Adrenal gland (tissue), 19 donors: Measurements from ENCODE around the gene ZNF470. TPM values are rescaled to one million over a fixed set of nuclear protein-coding genes. Genes with fewer than 3 reads are reported as not detected.

ENCODE experiments used
- DNase-seq, 7 donors: peaks; one replicate each; pipeline ENCODE4 v3.0.0-alpha.2; 2019 to 2020
- H3K27ac ChIP-seq, 5 donors: fragments of 200-600 bp; sonication (generic) in 4 of 5; 1 replicate in 3 of 5; 2 replicates in 2 of 5; pipeline versions ENCODE4 v1.5.1 to v1.8.0; 2016 to 2020; ENCODE audit warnings: mild to moderate bottlenecking in 1 of 5
- H3K27me3 ChIP-seq: fragments of 200-600 bp; 2 replicates; pipeline ENCODE4 v1.8.0; 2021
- H3K36me3 ChIP-seq, 2 donors: fragments of 200-600 bp; replicated peaks in 1 of 2; 1 replicate in 1 of 2; 2 replicates in 1 of 2; pipeline versions ENCODE4 v1.5.1 to v1.8.0; 2018 to 2022
- H3K4me1 ChIP-seq, 2 donors: fragments of 200-600 bp; replicated peaks in 1 of 2; 1 replicate in 1 of 2; 2 replicates in 1 of 2; pipeline versions ENCODE4 v1.5.1 to v1.8.0; 2018 to 2021
- H3K4me3 ChIP-seq, 4 donors: fragments of 200-600 bp; sonication (generic) in 3 of 4; one replicate each; pipeline ENCODE4 v1.5.1; 2016 to 2018
- H3K9me3 ChIP-seq, 3 donors: fragments of 200-600 bp; sonication (generic) in 1 of 3; replicated peaks in 1 of 3; 1 replicate in 2 of 3; 2 replicates in 1 of 3; pipeline versions ENCODE4 v1.5.1 to v1.8.0; 2016 to 2021
- POLR2A ChIP-seq, 2 donors: fragments of 450-650 bp; IDR thresholded peaks; one replicate each; pipeline ENCODE4 v1.6.1; 2017; ENCODE audit warnings: antibody characterized with exemption in 2 of 2, mild to moderate bottlenecking in 2 of 2, moderate library complexity in 1 of 2
- WGBS, 4 donors: extraction: QIAGEN DNeasy Blood & Tissue Kit in 2 of 4; methylation state at CpG; one replicate each; pipeline versions ENCODE4 v1.1.5 to v1.1.7; 2013 to 2017; 5-methylcytosine and 5-hydroxymethylcytosine counted together
- intact Hi-C, 2 donors: fragments of 100-400 bp; cut with DNase I; formaldehyde crosslinking; loops; one replicate each; pipeline versions ENCODE4 v1.14.1 to v1.15.0; 2022 to 2023
- long read RNA-seq, 10 donors: library from polyadenylated mRNA in 3 of 10; unstranded in 2 of 10; stranded (forward) in 1 of 10; transcript quantifications; one replicate each; pipeline ENCODE4 v2.0.0 and lab custom pipeline, GENCODE V29; 2021 to 2026
- polyA plus RNA-seq, 3 donors: library from polyadenylated mRNA; stranded (reverse); fragments of 200-250 nt in 2 of 3; fragments of 350-450 nt in 1 of 3; fragmentation: Illumina TruSeq in 1 of 3; extraction: RNeasy Lipid Tissue Mini Kit (QIAGEN cat#74804) in 1 of 3; gene quantifications; one replicate each; pipeline ENCODE4 v1.2.3, GENCODE V29; 2013 to 2014
- total RNA-seq, 9 donors: library from RNA; depleted of rRNA in 4 of 9; stranded (reverse); fragments of >200 nt in 4 of 9; fragments of 120-200 nt in 1 of 9; fragmentation: NEBNext Ultra II Directional in 1 of 9; extraction: Animal tissue kit (Norgen Biotek cat#: 25700) in 1 of 9; gene quantifications; one replicate each; pipeline versions ENCODE4 v1.1.0 to v1.2.4, GENCODE V29; 2013 to 2023
- TF ChIP-seq, protein P1 (sequence below), 6 experiments: fragments of 450-650 bp in 4 of 6; fragments of 200-600 bp in 2 of 6; sonication (generic) in 1 of 6; IDR thresholded peaks; 1 replicate in 5 of 6; 2 replicates in 1 of 6; pipeline versions ENCODE4 v1.5.1 to v1.8.0; 2016 to 2021; ENCODE audit warnings: antibody characterized with exemption in 6 of 6, mild to moderate bottlenecking in 2 of 6, moderate library complexity in 1 of 6
- donor health status: healthy with polysubstance abuse.
- donor health status: Bipolar disorder and iron deficiency.
- donor health status: DM: yes; HTN: yes; CAD: no.
- donor health status: DM: no; HTN: no; CAD: no.
- donor health status: DM: no; HTN: no; CAD: no.
- donor health status: DM: yes; HTN: yes; CAD: no.

The ZNF470 gene
- total RNA-seq (1 to 10 TPM; 1.4 to 7.5 (median 5.6) TPM), polyA plus RNA-seq (10 to 100 TPM in 1 of 3 donors, 1 to 10 TPM in 2; 5.5 to 16.2 (median 7.4) TPM)
- long read RNA-seq, donor 1, full-length matches to known transcripts: 2 of 2 reads
- long read RNA-seq, donor 1, partial matches to known transcripts: 0 of 2 reads
- long read RNA-seq, donor 1, other reads (novel, unspliced or antisense): 0 of 2 reads
- long read RNA-seq, donor 2, full-length matches to known transcripts: 3 of 3 reads
- long read RNA-seq, donor 2, partial matches to known transcripts: 0 of 3 reads
- long read RNA-seq, donor 2, other reads (novel, unspliced or antisense): 0 of 3 reads
- long read RNA-seq, donor 3, partial matches to known transcripts: 0 of 1 reads
- long read RNA-seq, donor 3, other reads (novel, unspliced or antisense): 0 of 1 reads
- long read RNA-seq, donor 4, full-length matches to known transcripts: 1 of 3 reads
- long read RNA-seq, donor 4, partial matches to known transcripts: 0 of 3 reads
- long read RNA-seq, donor 4, other reads (novel, unspliced or antisense): 2 of 3 reads
- long read RNA-seq, donor 5, full-length matches to known transcripts: 4 of 4 reads
- long read RNA-seq, donor 5, partial matches to known transcripts: 0 of 4 reads
- long read RNA-seq, donor 5, other reads (novel, unspliced or antisense): 0 of 4 reads
- long read RNA-seq, donor 6: 0 reads
- long read RNA-seq, donor 7, full-length matches to known transcripts: 1 of 1 reads
- long read RNA-seq, donor 7, partial matches to known transcripts: 0 of 1 reads
- long read RNA-seq, donor 7, other reads (novel, unspliced or antisense): 0 of 1 reads
- long read RNA-seq, donor 8, full-length matches to known transcripts: 3 of 3 reads
- long read RNA-seq, donor 8, partial matches to known transcripts: 0 of 3 reads
- long read RNA-seq, donor 8, other reads (novel, unspliced or antisense): 0 of 3 reads
- long read RNA-seq, donor 9, partial matches to known transcripts: 0 of 1 reads
- long read RNA-seq, donor 9, other reads (novel, unspliced or antisense): 0 of 1 reads
- long read RNA-seq, donor 10, full-length matches to known transcripts: 1 of 1 reads
- long read RNA-seq, donor 10, partial matches to known transcripts: 0 of 1 reads
- long read RNA-seq, donor 10, other reads (novel, unspliced or antisense): 0 of 1 reads

DNA sequence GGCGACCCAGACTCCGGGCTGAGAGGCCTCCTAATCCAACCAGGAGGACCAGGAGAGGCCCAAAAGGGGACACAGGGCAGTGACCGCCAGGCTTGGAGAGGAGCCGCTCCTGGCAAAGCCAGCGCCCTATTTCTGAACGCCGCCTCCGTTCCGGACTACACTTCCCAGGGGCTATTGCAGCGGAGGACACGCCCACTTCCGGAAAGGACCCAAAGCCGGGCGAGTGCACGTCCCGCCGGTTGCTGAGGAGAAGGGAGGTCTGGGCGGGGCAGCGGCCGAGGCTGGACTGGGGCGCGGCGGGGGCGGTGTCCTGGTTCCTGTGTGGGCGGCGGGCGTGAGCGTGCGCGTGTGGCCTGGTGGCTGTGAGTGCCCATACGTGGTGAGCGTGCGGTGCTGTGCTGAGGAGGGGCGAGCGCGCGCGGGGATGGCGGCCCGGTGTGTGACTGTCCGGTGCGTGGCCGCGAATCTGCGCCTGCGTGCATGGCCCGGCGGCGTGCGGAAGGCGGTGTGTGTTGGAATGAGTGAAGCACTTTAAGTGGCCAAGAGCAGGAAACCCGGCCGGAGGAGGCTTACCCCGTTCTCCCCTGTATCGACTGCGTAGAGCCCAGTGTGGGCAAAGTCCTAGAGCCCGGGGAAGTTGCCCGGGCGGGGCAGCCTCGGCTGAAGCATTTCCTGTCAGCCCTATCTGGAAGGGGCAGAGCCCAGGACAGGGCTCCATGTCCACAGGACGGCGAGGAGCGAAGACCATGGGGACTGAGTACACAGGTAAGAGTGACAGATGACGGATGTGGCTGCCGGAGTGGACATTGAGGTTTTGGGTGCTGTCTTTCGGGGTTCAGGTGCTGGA is at the start of gene ZNF470:
TSS of gene ZNF470 (plus strand) at position 195 of the 847 bp plus-strand sequence. CDS start 2,844 bp downstream, outside the sequence.
- intact Hi-C loops: no loop called here
- 2 to 26% (median 4%) methylated on average over 7 to 66 of the region's 66 CpGs for WGBS, 4 donors
- peak within 1 kb of the TSS in 4 of 5 donors; percentile 32 to 80 (median 68) for H3K27ac ChIP-seq
- DNase-seq: peak; percentile 94 to 97 (median 96)
- H3K36me3 ChIP-seq: no peaks in the 10 kb centered on the region
- peaks cover 0 to 67% (median 0%) of the 10 kb centered on the region in 3 donors for H3K9me3 ChIP-seq
- peaks cover 0 to 13% of the 10 kb centered on the region in 2 donors for H3K4me1 ChIP-seq
- TF ChIP-seq POLR2A (IDR thresholded peaks at IDR 0.05): peak in 1 of 2 donors; percentile 46
- TF ChIP-seq, protein P1, sequence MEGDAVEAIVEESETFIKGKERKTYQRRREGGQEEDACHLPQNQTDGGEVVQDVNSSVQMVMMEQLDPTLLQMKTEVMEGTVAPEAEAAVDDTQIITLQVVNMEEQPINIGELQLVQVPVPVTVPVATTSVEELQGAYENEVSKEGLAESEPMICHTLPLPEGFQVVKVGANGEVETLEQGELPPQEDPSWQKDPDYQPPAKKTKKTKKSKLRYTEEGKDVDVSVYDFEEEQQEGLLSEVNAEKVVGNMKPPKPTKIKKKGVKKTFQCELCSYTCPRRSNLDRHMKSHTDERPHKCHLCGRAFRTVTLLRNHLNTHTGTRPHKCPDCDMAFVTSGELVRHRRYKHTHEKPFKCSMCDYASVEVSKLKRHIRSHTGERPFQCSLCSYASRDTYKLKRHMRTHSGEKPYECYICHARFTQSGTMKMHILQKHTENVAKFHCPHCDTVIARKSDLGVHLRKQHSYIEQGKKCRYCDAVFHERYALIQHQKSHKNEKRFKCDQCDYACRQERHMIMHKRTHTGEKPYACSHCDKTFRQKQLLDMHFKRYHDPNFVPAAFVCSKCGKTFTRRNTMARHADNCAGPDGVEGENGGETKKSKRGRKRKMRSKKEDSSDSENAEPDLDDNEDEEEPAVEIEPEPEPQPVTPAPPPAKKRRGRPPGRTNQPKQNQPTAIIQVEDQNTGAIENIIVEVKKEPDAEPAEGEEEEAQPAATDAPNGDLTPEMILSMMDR (IDR thresholded peaks at IDR 0.05): no peak
- peak within 1 kb of the TSS; percentile 30 to 92 (median 62) for H3K4me3 ChIP-seq
- no peaks in the 10 kb centered on the region for H3K27me3 ChIP-seq

DNA sequence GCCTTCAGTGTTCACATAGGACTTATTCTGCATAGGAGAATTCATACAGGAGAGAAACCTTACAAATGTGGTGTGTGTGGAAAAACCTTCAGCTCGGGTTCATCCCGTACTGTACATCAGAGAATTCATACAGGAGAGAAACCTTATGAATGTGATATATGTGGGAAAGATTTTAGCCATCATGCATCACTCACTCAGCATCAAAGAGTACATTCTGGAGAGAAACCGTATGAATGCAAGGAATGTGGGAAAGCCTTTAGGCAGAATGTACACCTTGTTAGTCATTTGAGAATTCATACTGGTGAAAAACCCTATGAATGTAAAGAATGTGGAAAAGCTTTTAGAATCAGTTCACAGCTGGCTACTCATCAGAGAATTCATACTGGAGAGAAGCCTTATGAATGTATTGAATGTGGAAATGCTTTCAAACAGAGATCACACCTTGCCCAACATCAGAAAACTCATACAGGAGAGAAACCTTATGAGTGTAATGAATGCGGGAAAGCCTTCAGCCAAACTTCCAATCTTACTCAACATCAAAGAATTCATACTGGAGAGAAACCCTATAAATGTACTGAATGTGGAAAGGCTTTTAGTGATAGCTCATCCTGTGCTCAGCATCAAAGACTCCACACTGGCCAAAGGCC is 41.9 kb upstream of the ZNF470 start:
- no peak for TF ChIP-seq POLR2A (IDR thresholded peaks at IDR 0.05)
- TF ChIP-seq, protein P1 (IDR thresholded peaks at IDR 0.05): no peak
- no peaks in the 10 kb centered on the region for H3K36me3 ChIP-seq
- no peak for DNase-seq
- intact Hi-C loops: no loop called here
- H3K27ac ChIP-seq: no peak overlapping the region
- no peaks in the 10 kb centered on the region for H3K4me1 ChIP-seq
- H3K9me3 ChIP-seq: peaks cover 15 to 88% (median 19%) of the 10 kb centered on the region in 3 donors
- H3K4me3 ChIP-seq: no peak overlapping the region
- no peaks in the 10 kb centered on the region for H3K27me3 ChIP-seq
- 86 to 95% (median 94%) methylated on average over 4 of the region's 4 CpGs for WGBS, 4 donors

DNA sequence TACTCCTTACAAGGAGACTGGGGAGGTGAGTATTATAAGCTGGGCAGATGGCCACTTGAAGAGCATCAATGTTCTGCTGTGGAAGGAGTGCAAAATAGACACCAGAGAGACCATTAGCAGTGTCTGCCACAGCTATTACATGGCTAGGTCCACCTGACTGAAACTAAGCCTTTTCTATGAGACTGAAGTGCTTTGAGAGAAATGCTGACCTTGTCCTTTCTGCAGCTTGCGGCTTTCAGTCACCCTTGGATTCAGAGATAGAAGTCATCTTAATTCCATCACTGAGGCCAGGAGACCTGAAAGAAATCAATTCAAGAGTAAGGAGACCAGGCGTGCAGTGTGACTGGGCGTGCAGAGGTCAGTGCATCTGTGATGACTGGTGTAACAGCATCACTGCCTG is 29.8 kb upstream of the ZNF470 start:
- intact Hi-C loops: loop anchor here in 1 of 2 donors (10.0 kb wide), 1 partner anchor 113 kb away; no protein-coding TSS in a partner anchor
- no peak for DNase-seq
- 91 to 100% (median 98%) methylated on average over 2 to 3 of the region's 3 CpGs for WGBS, 4 donors
- H3K4me1 ChIP-seq: peaks cover 4 to 10% of the 10 kb centered on the region in 2 donors
- H3K4me3 ChIP-seq: peak overlapping the region in 1 of 4 donors; percentile 80
- peaks cover 0 to 31% (median 0%) of the 10 kb centered on the region in 3 donors for H3K9me3 ChIP-seq
- no peak overlapping the region for H3K27ac ChIP-seq
- TF ChIP-seq, protein P1 (IDR thresholded peaks at IDR 0.05): no peak
- TF ChIP-seq POLR2A (IDR thresholded peaks at IDR 0.05): no peak
- H3K27me3 ChIP-seq: no peaks in the 10 kb centered on the region
- H3K36me3 ChIP-seq: no peaks in the 10 kb centered on the region
